HG02623 (cell line): Measurements from ENCODE around the gene IVNS1ABP.
"Not testable (repeated sequence)": the region's sequence is repeated elsewhere in the genome, so short reads cannot be mapped to it uniquely, and the experiment has no call there.

Experiments used
- ATAC-seq: cut with Tn5 transposase; IDR thresholded peaks from one replicate; pipeline ENCODE4 v1.9.1; 2021; ENCODE audit warnings: moderate library complexity; ENCODE audit not compliant: unreplicated experiment

IVNS1ABP gene

GRCh38 chr1:185317034-185317885 is at the start of gene IVNS1ABP:
IVNS1ABP (minus strand) TSS chr1:185317243; CDS start chr1:185309493, 7,750 bp downstream.
- peak; percentile 70 for ATAC-seq

GRCh38 chr1:185365951-185366350 is 48.9 kb upstream of the IVNS1ABP start:
- no peak for ATAC-seq

- not testable (repeated sequence) for ATAC-seq
These were observed 47.5 kb upstream of the IVNS1ABP start for GRCh38 chr1:185364528-185364927.

GRCh38 chr1:185363205-185363604 is 46.2 kb upstream of the IVNS1ABP start:
- no peak for ATAC-seq

- no peak for ATAC-seq
These were observed 43.7 kb upstream of the IVNS1ABP start for GRCh38 chr1:185360714-185361113.

- ATAC-seq, result no peak
These were observed 41.9 kb upstream of the IVNS1ABP start for GRCh38 chr1:185358957-185359356.

- ATAC-seq, result no peak
These were observed 38.9 kb upstream of the IVNS1ABP start for GRCh38 chr1:185355947-185356346.

- ATAC-seq, result no peak
These were observed 36.1 kb upstream of the IVNS1ABP start for GRCh38 chr1:185353124-185353523.

GRCh38 chr1:185351734-185352466 is 34.9 kb upstream of the IVNS1ABP start:
- no peak for ATAC-seq

GRCh38 chr1:185350027-185350442 is 33.0 kb upstream of the IVNS1ABP start:
- ATAC-seq, result no peak

- no peak for ATAC-seq
These were observed 32.5 kb upstream of the IVNS1ABP start for GRCh38 chr1:185349556-185349955.

GRCh38 chr1:185348985-185349384 is 31.9 kb upstream of the IVNS1ABP start:
- ATAC-seq, result no peak

- no peak for ATAC-seq
These were observed 31.3 kb upstream of the IVNS1ABP start for GRCh38 chr1:185348296-185348695.

- ATAC-seq, result no peak
These were observed 29.1 kb upstream of the IVNS1ABP start for GRCh38 chr1:185345913-185346720.

- ATAC-seq, result no peak
These were observed 26.3 kb upstream of the IVNS1ABP start for GRCh38 chr1:185343306-185343705.

GRCh38 chr1:185342672-185343259 is 25.7 kb upstream of the IVNS1ABP start:
- ATAC-seq, result no peak

GRCh38 chr1:185342017-185342416 is 25.0 kb upstream of the IVNS1ABP start:
- ATAC-seq, result no peak

GRCh38 chr1:185341196-185341781 is 24.2 kb upstream of the IVNS1ABP start:
- ATAC-seq, result no peak

- ATAC-seq, result peak; percentile 96
These were observed 21.9 kb upstream of the IVNS1ABP start for GRCh38 chr1:185338719-185339622.
